ENCODE measurements around the gene GAS7. TPM values are rescaled to one million over a fixed set of nuclear protein-coding genes. Genes with fewer than 3 reads are reported as not detected.

Gene GAS7
- total and polyA plus RNA-seq, 2 experiments from 2014 or later = 25.8 to 27.3 TPM

- Histone ChIP-seq H4K20me1 (ENCODE audit: insufficient read depth, poor library complexity, severe bottlenecking) (no peaks in the 10 kb centered on the region), H3K4me1 (ENCODE audit: insufficient read depth) (no peaks in the 10 kb centered on the region), H3K9me2 (replicated peaks; ENCODE audit: insufficient read depth) (no peaks in the 10 kb centered on the region), H3K4me2 (no peak overlapping the region), H3K27me3 (no peaks in the 10 kb centered on the region), H2AFZ (no peak overlapping the region), H3K9me3 (ENCODE audit: low read depth) (no peaks in the 10 kb centered on the region), H3K4me3 (no peak overlapping the region), H3K79me2 (no peaks in the 10 kb centered on the region), H3K27ac (no peak overlapping the region), H3K36me3 (replicated peaks; ENCODE audit: insufficient read depth, low read depth) (no peaks in the 10 kb centered on the region)
- no peak for TF ChIP-seq CTCF (IDR thresholded peaks at IDR 0.05; ENCODE audit: poor library complexity)
- no peak for TF ChIP-seq EZH2 (IDR thresholded peaks at IDR 0.05; ENCODE audit: borderline replicate concordance)
- no peak for TF ChIP-seq EZH2phosphoT487 (IDR thresholded peaks at IDR 0.05; ENCODE audit: low read depth, severe bottlenecking, unreplicated experiment)
- no peak for DNase-seq (ENCODE audit: low spot score)
- WGBS (ENCODE audit: low lambda C conversion rate, missing lambda C conversion rate) = 55% methylated on average over 2 of the region's 2 CpGs
These were observed 30.8 kb upstream of the GAS7 start for GRCh38 chr17:10229181-10229580.

GRCh38 chr17:10226930-10227695, 28.7 kb upstream of the GAS7 start:
- Histone ChIP-seq H3K4me2 (no peak overlapping the region), H3K4me3 (no peak overlapping the region), H3K9me3 (ENCODE audit: low read depth) (no peaks in the 10 kb centered on the region), H3K27ac (no peak overlapping the region), H3K9me2 (replicated peaks; ENCODE audit: insufficient read depth) (no peaks in the 10 kb centered on the region), H3K4me1 (ENCODE audit: insufficient read depth) (no peaks in the 10 kb centered on the region), H3K79me2 (no peaks in the 10 kb centered on the region), H3K27me3 (no peaks in the 10 kb centered on the region), H2AFZ (no peak overlapping the region), H4K20me1 (ENCODE audit: insufficient read depth, poor library complexity, severe bottlenecking) (no peaks in the 10 kb centered on the region), H3K36me3 (replicated peaks; ENCODE audit: insufficient read depth, low read depth) (no peaks in the 10 kb centered on the region)
- DNase-seq (ENCODE audit: low spot score) = peak; percentile 63
- TF ChIP-seq EZH2 (IDR thresholded peaks at IDR 0.05; ENCODE audit: borderline replicate concordance) (no peak), EZH2phosphoT487 (IDR thresholded peaks at IDR 0.05; ENCODE audit: low read depth, severe bottlenecking, unreplicated experiment) (no peak), CTCF (IDR thresholded peaks at IDR 0.05; ENCODE audit: poor library complexity) (peak; percentile 62)
- 59% methylated on average over 15 of the region's 15 CpGs for WGBS (ENCODE audit: low lambda C conversion rate, missing lambda C conversion rate)

- Histone ChIP-seq H3K4me1 (ENCODE audit: insufficient read depth) (no peaks in the 10 kb centered on the region), H3K27ac (no peak overlapping the region), H3K36me3 (replicated peaks; ENCODE audit: insufficient read depth, low read depth) (no peaks in the 10 kb centered on the region), H3K4me2 (no peak overlapping the region), H3K9me2 (replicated peaks; ENCODE audit: insufficient read depth) (no peaks in the 10 kb centered on the region), H2AFZ (no peak overlapping the region), H3K27me3 (no peaks in the 10 kb centered on the region), H4K20me1 (ENCODE audit: insufficient read depth, poor library complexity, severe bottlenecking) (no peaks in the 10 kb centered on the region), H3K9me3 (ENCODE audit: low read depth) (no peaks in the 10 kb centered on the region), H3K4me3 (no peak overlapping the region), H3K79me2 (no peaks in the 10 kb centered on the region)
- no peak for DNase-seq (ENCODE audit: low spot score)
- 68% methylated on average over 8 of the region's 8 CpGs for WGBS (ENCODE audit: low lambda C conversion rate, missing lambda C conversion rate)
- TF ChIP-seq EZH2 (IDR thresholded peaks at IDR 0.05; ENCODE audit: borderline replicate concordance) = no peak
- TF ChIP-seq EZH2phosphoT487 (IDR thresholded peaks at IDR 0.05; ENCODE audit: low read depth, severe bottlenecking, unreplicated experiment) = no peak
- TF ChIP-seq CTCF (IDR thresholded peaks at IDR 0.05; ENCODE audit: poor library complexity) = no peak
These were observed 26.3 kb upstream of the GAS7 start for GRCh38 chr17:10224582-10225195.
